Left ventricle myocardium inferior (tissue), 1 donor: ENCODE data around the gene TSHZ2. TPM values are rescaled to one million over a fixed set of nuclear protein-coding genes. Genes with fewer than 3 reads are reported as not detected.

Experiments used
- DNase-seq: peaks from one replicate; pipeline ENCODE4 v3.0.0-alpha.2; 2020
- H3K27ac ChIP-seq: fragments of 200-600 bp; replicated peaks from 2 replicates; pipeline ENCODE4 v1.8.0; 2021
- H3K27me3 ChIP-seq: fragments of 200-600 bp; 2 replicates; pipeline ENCODE4 v1.8.0; 2021; ENCODE audit warnings: low read depth
- H3K36me3 ChIP-seq: fragments of 200-600 bp; 2 replicates; pipeline ENCODE4 v1.8.0; 2021
- H3K4me1 ChIP-seq: fragments of 200-600 bp; 2 replicates; pipeline ENCODE4 v1.8.0; 2021
- H3K4me3 ChIP-seq: fragments of 200-600 bp; 2 replicates; pipeline ENCODE4 v1.8.0; 2021; ENCODE audit warnings: mild to moderate bottlenecking, moderate library complexity
- H3K9me3 ChIP-seq: fragments of 200-600 bp; replicated peaks from 2 replicates; pipeline ENCODE4 v1.8.0; 2021
- CTCF ChIP-seq: fragments of 200-600 bp; IDR thresholded peaks from 2 replicates; pipeline ENCODE4 v1.8.0; 2021; ENCODE audit warnings: antibody characterized with exemption, mild to moderate bottlenecking, borderline replicate concordance
- intact Hi-C: fragments of 100-400 bp; cut with micrococcal nuclease; formaldehyde crosslinking; loops from one replicate; pipeline ENCODE4 v1.11.0; 2022
- total RNA-seq: library from RNA; stranded (reverse); fragmentation: NEBNext Ultra II Directional; extraction: Animal tissue kit (Norgen Biotek cat#: 25700); gene quantifications from one replicate; pipeline ENCODE4 v1.2.1, GENCODE V29; 2021
- donor health status: DM: no; HTN: yes; CAD: no; lungs with severe emphysema.

The TSHZ2 gene
- total RNA-seq, 1 donor from 2014 or later = 3.1 TPM

GRCh38 chr20:53379833-53380120 is 407.6 kb downstream of the TSHZ2 start:
- Histone ChIP-seq H3K9me3 (peaks cover 4% of the 10 kb centered on the region), H3K27me3 (no peaks in the 10 kb centered on the region), H3K27ac (no peak overlapping the region), H3K4me3 (no peak overlapping the region), H3K36me3 (no peaks in the 10 kb centered on the region), H3K4me1 (peaks cover 12% of the 10 kb centered on the region)
- intact Hi-C loops = no loop called here
- no peak for TF ChIP-seq CTCF
- no peak for DNase-seq

- Histone ChIP-seq H3K27ac (peak overlapping the region; percentile 63), H3K9me3 (peaks cover under 1% of the 10 kb centered on the region), H3K4me1 (peaks cover 12% of the 10 kb centered on the region), H3K27me3 (no peaks in the 10 kb centered on the region), H3K4me3 (no peak overlapping the region), H3K36me3 (no peaks in the 10 kb centered on the region)
- DNase-seq = no peak
- intact Hi-C loops = no loop called here
- no peak for TF ChIP-seq CTCF
These were observed 409.6 kb downstream of the TSHZ2 start for GRCh38 chr20:53381568-53382262.

GRCh38 chr20:53382263-53382844 is 410.2 kb downstream of the TSHZ2 start:
- no peaks in the 10 kb centered on the region for H3K36me3 ChIP-seq
- peaks cover 12% of the 10 kb centered on the region for H3K4me1 ChIP-seq
- intact Hi-C loops = no loop called here
- DNase-seq = peak; percentile 26
- no peak overlapping the region for H3K4me3 ChIP-seq
- no peaks in the 10 kb centered on the region for H3K9me3 ChIP-seq
- no peaks in the 10 kb centered on the region for H3K27me3 ChIP-seq
- H3K27ac ChIP-seq = peak overlapping the region; percentile 63
- no peak for TF ChIP-seq CTCF

- no peak for TF ChIP-seq CTCF
- Histone ChIP-seq H3K4me3 (no peak overlapping the region), H3K27ac (no peak overlapping the region), H3K27me3 (no peaks in the 10 kb centered on the region), H3K9me3 (no peaks in the 10 kb centered on the region), H3K36me3 (no peaks in the 10 kb centered on the region), H3K4me1 (peaks cover 12% of the 10 kb centered on the region)
- intact Hi-C loops = no loop called here
- DNase-seq = no peak
These were observed 411.8 kb downstream of the TSHZ2 start for GRCh38 chr20:53383916-53384315.

- DNase-seq = no peak
- no peaks in the 10 kb centered on the region for H3K9me3 ChIP-seq
- no peaks in the 10 kb centered on the region for H3K36me3 ChIP-seq
- TF ChIP-seq CTCF = no peak
- peaks cover 8% of the 10 kb centered on the region for H3K4me1 ChIP-seq
- no peak overlapping the region for H3K4me3 ChIP-seq
- H3K27ac ChIP-seq = no peak overlapping the region
- H3K27me3 ChIP-seq = no peaks in the 10 kb centered on the region
- intact Hi-C loops = no loop called here
These were observed 412.2 kb downstream of the TSHZ2 start for GRCh38 chr20:53384392-53384791.
